C4-2B (cell line): ENCODE results near the gene EDIL3.

Source experiments
- H3K27ac ChIP-seq: fragments of 450-650 bp; 2 replicates; pipeline ENCODE4 v1.5.1; 2017
- CTCF ChIP-seq: fragments of 450-650 bp; conservative IDR thresholded peaks from 2 replicates; pipeline ENCODE4 v1.5.1; 2017; ENCODE audit warnings: mild to moderate bottlenecking
- ZFX ChIP-seq: fragments of 450-650 bp; IDR thresholded peaks from 2 replicates; pipeline ENCODE4 v1.6.1; 2017

Gene EDIL3

GRCh38 chr5:84069608-84070179 lies 315.0 kb downstream of the EDIL3 start:
- H3K27ac ChIP-seq = no peak overlapping the region
- TF ChIP-seq CTCF = no peak
- no peak for TF ChIP-seq ZFX

GRCh38 chr5:84063041-84063440 lies 321.6 kb downstream of the EDIL3 start:
- H3K27ac ChIP-seq = no peak overlapping the region
- TF ChIP-seq ZFX (no peak), CTCF (no peak)

- H3K27ac ChIP-seq = no peak overlapping the region
- TF ChIP-seq CTCF (no peak), ZFX (no peak)
Observed at GRCh38 chr5:84059672-84060071, 325.0 kb downstream of the EDIL3 start.

- no peak for TF ChIP-seq CTCF
- TF ChIP-seq ZFX = no peak
- H3K27ac ChIP-seq = no peak overlapping the region
Observed at GRCh38 chr5:84058561-84058960, 326.1 kb downstream of the EDIL3 start.

- TF ChIP-seq CTCF (no peak), ZFX (no peak)
Observed at GRCh38 chr5:84057211-84057610, 327.5 kb downstream of the EDIL3 start.

GRCh38 chr5:84045964-84046363 lies 338.7 kb downstream of the EDIL3 start:
- no peak for TF ChIP-seq ZFX
- no peak for TF ChIP-seq CTCF
- no peak overlapping the region for H3K27ac ChIP-seq

More at GRCh38 chr5:84057211-84057610, 327.5 kb downstream of the EDIL3 start:
- no peak overlapping the region for H3K27ac ChIP-seq

GRCh38 chr5:84036842-84037241 lies 347.8 kb downstream of the EDIL3 start:
- TF ChIP-seq CTCF (no peak), ZFX (no peak)
- H3K27ac ChIP-seq = no peak overlapping the region
